ENCODE measurements around the gene LRRC45.

The LRRC45 gene

DNA sequence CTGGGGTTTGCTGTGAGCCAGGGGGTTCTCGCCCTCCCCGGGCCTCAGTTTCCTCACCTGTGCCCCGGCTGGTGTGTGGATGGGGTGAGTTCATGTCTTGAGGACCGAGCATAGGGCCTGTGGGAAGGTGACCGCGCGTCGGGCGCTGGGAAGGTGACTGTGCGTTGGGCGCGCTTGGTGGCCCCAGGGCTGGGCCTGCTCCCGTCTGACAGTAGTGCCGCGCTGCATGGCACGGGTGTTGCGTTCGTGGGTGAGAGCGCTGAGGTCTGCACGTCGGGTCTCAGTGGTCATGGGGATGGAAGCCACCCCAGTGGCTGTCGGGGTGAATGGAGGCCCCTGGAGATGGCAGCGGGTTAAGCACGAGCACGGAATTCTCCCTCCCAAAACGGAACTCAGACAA lies 36.5 kb upstream of the LRRC45 start:
- H3K4me3 ChIP-seq (replicated peaks; ENCODE audit: insufficient read depth, low read length): no peak overlapping the region
- no peak overlapping the region for H3K27ac ChIP-seq (replicated peaks)
- no peak for DNase-seq (ENCODE audit: low read depth in 1 of 2, low spot score in 1 of 2)
- H3K27me3 ChIP-seq (ENCODE audit: insufficient read depth, poor library complexity, severe bottlenecking): no peaks in the 10 kb centered on the region
- TF ChIP-seq, protein P1, sequence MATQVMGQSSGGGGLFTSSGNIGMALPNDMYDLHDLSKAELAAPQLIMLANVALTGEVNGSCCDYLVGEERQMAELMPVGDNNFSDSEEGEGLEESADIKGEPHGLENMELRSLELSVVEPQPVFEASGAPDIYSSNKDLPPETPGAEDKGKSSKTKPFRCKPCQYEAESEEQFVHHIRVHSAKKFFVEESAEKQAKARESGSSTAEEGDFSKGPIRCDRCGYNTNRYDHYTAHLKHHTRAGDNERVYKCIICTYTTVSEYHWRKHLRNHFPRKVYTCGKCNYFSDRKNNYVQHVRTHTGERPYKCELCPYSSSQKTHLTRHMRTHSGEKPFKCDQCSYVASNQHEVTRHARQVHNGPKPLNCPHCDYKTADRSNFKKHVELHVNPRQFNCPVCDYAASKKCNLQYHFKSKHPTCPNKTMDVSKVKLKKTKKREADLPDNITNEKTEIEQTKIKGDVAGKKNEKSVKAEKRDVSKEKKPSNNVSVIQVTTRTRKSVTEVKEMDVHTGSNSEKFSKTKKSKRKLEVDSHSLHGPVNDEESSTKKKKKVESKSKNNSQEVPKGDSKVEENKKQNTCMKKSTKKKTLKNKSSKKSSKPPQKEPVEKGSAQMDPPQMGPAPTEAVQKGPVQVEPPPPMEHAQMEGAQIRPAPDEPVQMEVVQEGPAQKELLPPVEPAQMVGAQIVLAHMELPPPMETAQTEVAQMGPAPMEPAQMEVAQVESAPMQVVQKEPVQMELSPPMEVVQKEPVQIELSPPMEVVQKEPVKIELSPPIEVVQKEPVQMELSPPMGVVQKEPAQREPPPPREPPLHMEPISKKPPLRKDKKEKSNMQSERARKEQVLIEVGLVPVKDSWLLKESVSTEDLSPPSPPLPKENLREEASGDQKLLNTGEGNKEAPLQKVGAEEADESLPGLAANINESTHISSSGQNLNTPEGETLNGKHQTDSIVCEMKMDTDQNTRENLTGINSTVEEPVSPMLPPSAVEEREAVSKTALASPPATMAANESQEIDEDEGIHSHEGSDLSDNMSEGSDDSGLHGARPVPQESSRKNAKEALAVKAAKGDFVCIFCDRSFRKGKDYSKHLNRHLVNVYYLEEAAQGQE (IDR thresholded peaks at IDR 0.05; ENCODE audit: insufficient replicate concordance, low read depth): no peak
- no peak for TF ChIP-seq GABPA (IDR thresholded peaks at IDR 0.05; ENCODE audit: low read depth)
- TF ChIP-seq POLR2AphosphoS5 (IDR thresholded peaks at IDR 0.05; ENCODE audit: low read depth): no peak
- TF ChIP-seq SPI1 (IDR thresholded peaks at IDR 0.05; ENCODE audit: borderline replicate concordance, low read depth): no peak
- no peak for TF ChIP-seq CTCF (IDR thresholded peaks at IDR 0.05; ENCODE audit: insufficient read depth, low read length)

- no peak for DNase-seq (ENCODE audit: low read depth in 1 of 2, low spot score in 1 of 2)
- TF ChIP-seq SPI1 (IDR thresholded peaks at IDR 0.05; ENCODE audit: borderline replicate concordance, low read depth) (no peak), POLR2AphosphoS5 (IDR thresholded peaks at IDR 0.05; ENCODE audit: low read depth) (no peak), GABPA (IDR thresholded peaks at IDR 0.05; ENCODE audit: low read depth) (no peak), CTCF (IDR thresholded peaks at IDR 0.05; ENCODE audit: insufficient read depth, low read length) (no peak)
- TF ChIP-seq, protein P1 (IDR thresholded peaks at IDR 0.05; ENCODE audit: insufficient replicate concordance, low read depth): no peak
- Histone ChIP-seq H3K27me3 (ENCODE audit: insufficient read depth, poor library complexity, severe bottlenecking) (no peaks in the 10 kb centered on the region), H3K4me3 (replicated peaks; ENCODE audit: insufficient read depth, low read length) (no peak overlapping the region), H3K27ac (replicated peaks) (no peak overlapping the region)
Observed at GRCh38 chr17:81987161-81987770, 35.8 kb upstream of the LRRC45 start.

- TF ChIP-seq CTCF (IDR thresholded peaks at IDR 0.05; ENCODE audit: insufficient read depth, low read length) (no peak), SPI1 (IDR thresholded peaks at IDR 0.05; ENCODE audit: borderline replicate concordance, low read depth) (no peak), GABPA (IDR thresholded peaks at IDR 0.05; ENCODE audit: low read depth) (no peak), POLR2AphosphoS5 (IDR thresholded peaks at IDR 0.05; ENCODE audit: low read depth) (no peak)
- TF ChIP-seq, protein P1 (IDR thresholded peaks at IDR 0.05; ENCODE audit: insufficient replicate concordance, low read depth): no peak
- H3K27ac ChIP-seq (replicated peaks): no peak overlapping the region
- DNase-seq (ENCODE audit: low read depth in 1 of 2, low spot score in 1 of 2): no peak
Observed at GRCh38 chr17:81990836-81991683, 32.0 kb upstream of the LRRC45 start.

More at GRCh38 chr17:81990836-81991683, 32.0 kb upstream of the LRRC45 start:
- H3K27me3 ChIP-seq (ENCODE audit: insufficient read depth, poor library complexity, severe bottlenecking): no peaks in the 10 kb centered on the region
- no peak overlapping the region for H3K4me3 ChIP-seq (replicated peaks; ENCODE audit: insufficient read depth, low read length)

Data from HL-60 (cell line).